ENCODE results near the gene ACBD6.

The ACBD6 gene

GRCh38 chr1:180524160-180524914, 22.0 kb upstream of the ACBD6 start:
- no peaks in the 10 kb centered on the region for H3K4me1 ChIP-seq (ENCODE audit: insufficient read depth, low read length)
- no peak overlapping the region for H3K4me3 ChIP-seq (ENCODE audit: low read depth in 1 of 2, low read length in 2 of 2)
- no peaks in the 10 kb centered on the region for H3K9me3 ChIP-seq (ENCODE audit: low read length)
- H3K27ac ChIP-seq (ENCODE audit: low read depth, low read length), result no peak overlapping the region
- no peak overlapping the region for H3K9ac ChIP-seq (ENCODE audit: low read length)
- no peaks in the 10 kb centered on the region for H3K27me3 ChIP-seq (ENCODE audit: control insufficient read depth in 1 of 2, insufficient read depth in 2 of 2, low read length in 2 of 2)
- H3K36me3 ChIP-seq (ENCODE audit: insufficient read depth, low read length), result no peaks in the 10 kb centered on the region

GRCh38 chr1:180522213-180522515, 19.8 kb upstream of the ACBD6 start:
- Histone ChIP-seq H3K9me3 (ENCODE audit: low read length) (no peaks in the 10 kb centered on the region), H3K36me3 (ENCODE audit: insufficient read depth, low read length) (no peaks in the 10 kb centered on the region), H3K27me3 (ENCODE audit: control insufficient read depth in 1 of 2, insufficient read depth in 2 of 2, low read length in 2 of 2) (no peaks in the 10 kb centered on the region), H3K4me3 (ENCODE audit: low read depth in 1 of 2, low read length in 2 of 2) (no peak overlapping the region), H3K4me1 (ENCODE audit: insufficient read depth, low read length) (no peaks in the 10 kb centered on the region), H3K9ac (ENCODE audit: low read length) (no peak overlapping the region), H3K27ac (ENCODE audit: low read depth, low read length) (no peak overlapping the region)

- no peaks in the 10 kb centered on the region for H3K36me3 ChIP-seq (ENCODE audit: insufficient read depth, low read length)
- no peaks in the 10 kb centered on the region for H3K27me3 ChIP-seq (ENCODE audit: control insufficient read depth in 1 of 2, insufficient read depth in 2 of 2, low read length in 2 of 2)
- H3K4me3 ChIP-seq (ENCODE audit: low read depth in 1 of 2, low read length in 2 of 2), result no peak overlapping the region
- no peak overlapping the region for H3K27ac ChIP-seq (ENCODE audit: low read depth, low read length)
- H3K4me1 ChIP-seq (ENCODE audit: insufficient read depth, low read length), result no peaks in the 10 kb centered on the region
- no peak overlapping the region for H3K9ac ChIP-seq (ENCODE audit: low read length)
- no peaks in the 10 kb centered on the region for H3K9me3 ChIP-seq (ENCODE audit: low read length)
Observed at GRCh38 chr1:180521474-180522212, 19.3 kb upstream of the ACBD6 start.

- Histone ChIP-seq H3K4me1 (ENCODE audit: insufficient read depth, low read length) (peaks cover 4% of the 10 kb centered on the region), H3K36me3 (ENCODE audit: insufficient read depth, low read length) (no peaks in the 10 kb centered on the region), H3K9me3 (ENCODE audit: low read length) (no peaks in the 10 kb centered on the region), H3K9ac (ENCODE audit: low read length) (no peak overlapping the region), H3K4me3 (ENCODE audit: low read depth in 1 of 2, low read length in 2 of 2) (no peak overlapping the region), H3K27me3 (ENCODE audit: control insufficient read depth in 1 of 2, insufficient read depth in 2 of 2, low read length in 2 of 2) (no peaks in the 10 kb centered on the region), H3K27ac (ENCODE audit: low read depth, low read length) (no peak overlapping the region)
Observed at GRCh38 chr1:180519846-180520245, 17.5 kb upstream of the ACBD6 start.

GRCh38 chr1:180515857-180516388, 13.5 kb upstream of the ACBD6 start:
- no peaks in the 10 kb centered on the region for H3K9me3 ChIP-seq (ENCODE audit: low read length)
- H3K4me3 ChIP-seq (ENCODE audit: low read depth in 1 of 2, low read length in 2 of 2), result no peak overlapping the region
- H3K27me3 ChIP-seq (ENCODE audit: control insufficient read depth in 1 of 2, insufficient read depth in 2 of 2, low read length in 2 of 2), result no peaks in the 10 kb centered on the region
- H3K9ac ChIP-seq (ENCODE audit: low read length), result no peak overlapping the region
- no peaks in the 10 kb centered on the region for H3K36me3 ChIP-seq (ENCODE audit: insufficient read depth, low read length)
- H3K4me1 ChIP-seq (ENCODE audit: insufficient read depth, low read length), result peaks cover 4% of the 10 kb centered on the region
- H3K27ac ChIP-seq (ENCODE audit: low read depth, low read length), result no peak overlapping the region

GRCh38 chr1:180515364-180515763, 13.0 kb upstream of the ACBD6 start:
- Histone ChIP-seq H3K9me3 (ENCODE audit: low read length) (no peaks in the 10 kb centered on the region), H3K9ac (ENCODE audit: low read length) (no peak overlapping the region), H3K36me3 (ENCODE audit: insufficient read depth, low read length) (no peaks in the 10 kb centered on the region), H3K4me1 (ENCODE audit: insufficient read depth, low read length) (peaks cover 4% of the 10 kb centered on the region), H3K27me3 (ENCODE audit: control insufficient read depth in 1 of 2, insufficient read depth in 2 of 2, low read length in 2 of 2) (no peaks in the 10 kb centered on the region), H3K27ac (ENCODE audit: low read depth, low read length) (no peak overlapping the region), H3K4me3 (ENCODE audit: low read depth in 1 of 2, low read length in 2 of 2) (no peak overlapping the region)

- Histone ChIP-seq H3K27ac (ENCODE audit: low read depth, low read length) (no peak overlapping the region), H3K9me3 (ENCODE audit: low read length) (no peaks in the 10 kb centered on the region), H3K4me1 (ENCODE audit: insufficient read depth, low read length) (peaks cover 4% of the 10 kb centered on the region), H3K9ac (ENCODE audit: low read length) (no peak overlapping the region), H3K27me3 (ENCODE audit: control insufficient read depth in 1 of 2, insufficient read depth in 2 of 2, low read length in 2 of 2) (no peaks in the 10 kb centered on the region), H3K4me3 (ENCODE audit: low read depth in 1 of 2, low read length in 2 of 2) (no peak overlapping the region), H3K36me3 (ENCODE audit: insufficient read depth, low read length) (no peaks in the 10 kb centered on the region)
Observed at GRCh38 chr1:180513531-180513930, 11.2 kb upstream of the ACBD6 start.

- Histone ChIP-seq H3K9ac (ENCODE audit: low read length) (no peak overlapping the region), H3K27ac (ENCODE audit: low read depth, low read length) (no peak overlapping the region), H3K27me3 (ENCODE audit: control insufficient read depth in 1 of 2, insufficient read depth in 2 of 2, low read length in 2 of 2) (no peaks in the 10 kb centered on the region), H3K4me3 (ENCODE audit: low read depth in 1 of 2, low read length in 2 of 2) (no peak overlapping the region), H3K36me3 (ENCODE audit: insufficient read depth, low read length) (no peaks in the 10 kb centered on the region), H3K4me1 (ENCODE audit: insufficient read depth, low read length) (peaks cover under 1% of the 10 kb centered on the region), H3K9me3 (ENCODE audit: low read length) (no peaks in the 10 kb centered on the region)
Observed at GRCh38 chr1:180510882-180511281, 8.5 kb upstream of the ACBD6 start.

- H3K36me3 ChIP-seq (ENCODE audit: insufficient read depth, low read length), result no peaks in the 10 kb centered on the region
- no peak overlapping the region for H3K4me3 ChIP-seq (ENCODE audit: low read depth in 1 of 2, low read length in 2 of 2)
- no peak overlapping the region for H3K27ac ChIP-seq (ENCODE audit: low read depth, low read length)
- no peaks in the 10 kb centered on the region for H3K9me3 ChIP-seq (ENCODE audit: low read length)
- H3K4me1 ChIP-seq (ENCODE audit: insufficient read depth, low read length), result no peaks in the 10 kb centered on the region
- no peaks in the 10 kb centered on the region for H3K27me3 ChIP-seq (ENCODE audit: control insufficient read depth in 1 of 2, insufficient read depth in 2 of 2, low read length in 2 of 2)
- no peak overlapping the region for H3K9ac ChIP-seq (ENCODE audit: low read length)
Observed at GRCh38 chr1:180508725-180509097, 6.3 kb upstream of the ACBD6 start.

GRCh38 chr1:180507795-180508724, 5.7 kb upstream of the ACBD6 start:
- H3K27ac ChIP-seq (ENCODE audit: low read depth, low read length), result no peak overlapping the region
- no peaks in the 10 kb centered on the region for H3K27me3 ChIP-seq (ENCODE audit: control insufficient read depth in 1 of 2, insufficient read depth in 2 of 2, low read length in 2 of 2)
- H3K4me1 ChIP-seq (ENCODE audit: insufficient read depth, low read length), result peaks cover 5% of the 10 kb centered on the region
- H3K4me3 ChIP-seq (ENCODE audit: low read depth in 1 of 2, low read length in 2 of 2), result no peak overlapping the region
- no peaks in the 10 kb centered on the region for H3K36me3 ChIP-seq (ENCODE audit: insufficient read depth, low read length)
- H3K9ac ChIP-seq (ENCODE audit: low read length), result no peak overlapping the region
- no peaks in the 10 kb centered on the region for H3K9me3 ChIP-seq (ENCODE audit: low read length)

GRCh38 chr1:180505732-180506335, 3.5 kb upstream of the ACBD6 start:
- Histone ChIP-seq H3K4me3 (ENCODE audit: low read depth in 1 of 2, low read length in 2 of 2) (no peak overlapping the region), H3K4me1 (ENCODE audit: insufficient read depth, low read length) (peaks cover 15% of the 10 kb centered on the region), H3K9ac (ENCODE audit: low read length) (no peak overlapping the region), H3K9me3 (ENCODE audit: low read length) (no peaks in the 10 kb centered on the region), H3K36me3 (ENCODE audit: insufficient read depth, low read length) (no peaks in the 10 kb centered on the region), H3K27me3 (ENCODE audit: control insufficient read depth in 1 of 2, insufficient read depth in 2 of 2, low read length in 2 of 2) (no peaks in the 10 kb centered on the region), H3K27ac (ENCODE audit: low read depth, low read length) (no peak overlapping the region)
